ENCODE results near the gene CDK19. TPM values are rescaled to one million over a fixed set of nuclear protein-coding genes. Genes with fewer than 3 reads are reported as not detected.

CDK19 gene
- total and polyA plus RNA-seq, 3 donors from 2014 or later, result 30.7 to 50.0 (median 31.5) TPM

- H3K27me3 ChIP-seq, result no peaks in the 10 kb centered on the region
- no peaks in the 10 kb centered on the region for H3K4me1 ChIP-seq
- H3K36me3 ChIP-seq (ENCODE audit: low read depth, missing control alignments), result no peaks in the 10 kb centered on the region
- no peaks in the 10 kb centered on the region for H3K9me3 ChIP-seq
- no peak for DNase-seq
- intact Hi-C loops (cut with DNase I; ENCODE audit: low total_unique reads), result no loop called here
- 93 to 98% methylated on average over 2 of the region's 2 CpGs for WGBS, 2 donors
- no peak overlapping the region for H3K4me3 ChIP-seq
- H3K27ac ChIP-seq, result no peak overlapping the region
- TF ChIP-seq POLR2A (IDR thresholded peaks at IDR 0.05) (no peak), CTCF (IDR thresholded peaks at IDR 0.05) (no peak)
Measured at GRCh38 chr6:110708295-110708950, 106.8 kb downstream of the CDK19 start.

DNA sequence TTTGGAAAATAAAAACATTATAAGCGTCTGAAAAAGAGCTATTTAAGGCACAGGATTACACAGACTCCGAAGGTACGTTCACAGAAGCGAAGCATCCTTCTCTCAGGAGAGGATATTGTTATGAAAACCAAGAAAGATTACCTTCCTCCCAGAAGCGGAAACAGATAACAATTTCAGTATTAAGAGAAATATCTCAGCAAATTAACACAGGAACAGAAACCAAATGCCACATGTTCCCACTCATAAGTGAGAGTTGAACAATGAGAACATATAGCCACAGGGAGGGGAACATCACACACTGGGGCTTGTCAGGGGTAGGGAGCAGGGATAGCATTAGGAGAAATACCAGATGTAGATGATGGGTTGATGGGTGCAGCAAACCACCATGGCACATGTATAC, 109.7 kb downstream of the CDK19 start:
- no peak overlapping the region for H3K27ac ChIP-seq
- 84 to 87% methylated on average over 5 of the region's 5 CpGs for WGBS, 2 donors
- no peak overlapping the region for H3K4me3 ChIP-seq
- no peaks in the 10 kb centered on the region for H3K36me3 ChIP-seq (ENCODE audit: low read depth, missing control alignments)
- H3K27me3 ChIP-seq, result no peaks in the 10 kb centered on the region
- H3K9me3 ChIP-seq, result no peaks in the 10 kb centered on the region
- no peak for DNase-seq
- no peak for TF ChIP-seq CTCF (IDR thresholded peaks at IDR 0.05)
- TF ChIP-seq POLR2A (IDR thresholded peaks at IDR 0.05), result no peak
- intact Hi-C loops (cut with DNase I; ENCODE audit: low total_unique reads), result no loop called here
- H3K4me1 ChIP-seq, result no peaks in the 10 kb centered on the region

- intact Hi-C loops (cut with DNase I; ENCODE audit: low total_unique reads), result no loop called here
- Histone ChIP-seq H3K9me3 (no peaks in the 10 kb centered on the region), H3K4me3 (no peak overlapping the region), H3K36me3 (ENCODE audit: low read depth, missing control alignments) (no peaks in the 10 kb centered on the region), H3K4me1 (no peaks in the 10 kb centered on the region), H3K27me3 (no peaks in the 10 kb centered on the region), H3K27ac (no peak overlapping the region)
- no peak for DNase-seq
- TF ChIP-seq CTCF (IDR thresholded peaks at IDR 0.05), result no peak
- no peak for TF ChIP-seq POLR2A (IDR thresholded peaks at IDR 0.05)
Measured at GRCh38 chr6:110703906-110704594, 111.2 kb downstream of the CDK19 start.

DNA sequence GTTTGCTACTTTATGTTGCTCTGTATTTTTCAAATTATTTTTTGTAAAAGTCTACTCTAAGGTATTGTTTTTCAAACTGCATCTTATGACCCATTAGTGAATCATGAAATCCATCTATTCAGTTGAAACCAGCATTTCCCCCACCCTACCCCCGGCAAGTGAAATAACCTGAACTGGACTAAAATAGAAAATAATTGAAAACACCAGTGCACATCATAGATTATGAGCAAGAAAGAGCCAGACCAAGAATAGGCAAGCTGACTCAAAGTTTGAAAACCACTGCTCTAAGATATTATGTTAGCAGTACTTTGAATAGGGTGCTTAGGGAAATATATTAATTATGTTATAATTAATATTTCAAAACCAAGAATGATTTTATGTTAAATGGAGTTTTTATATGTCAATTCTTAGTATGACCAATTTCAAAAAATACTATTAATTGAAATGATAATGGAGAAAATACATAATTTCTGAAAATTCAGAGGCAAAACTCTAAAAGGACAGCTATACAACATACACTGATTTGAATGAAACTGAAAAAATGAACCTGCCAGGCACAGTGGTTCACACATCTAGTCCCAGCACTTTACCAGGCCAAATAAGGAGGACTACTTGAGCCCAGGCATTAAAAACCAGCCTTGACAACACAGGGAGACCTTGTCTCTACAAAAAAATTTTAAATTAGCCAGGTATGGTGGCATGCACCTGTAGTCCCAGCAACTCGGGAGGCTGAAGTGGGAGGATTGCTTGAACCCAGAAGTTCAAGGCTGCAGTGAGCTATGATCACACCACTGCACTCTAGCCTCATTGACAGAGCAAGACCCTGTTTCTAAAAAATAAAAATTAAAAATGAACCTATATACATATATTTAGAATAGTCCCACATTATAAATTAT, 112.0 kb downstream of the CDK19 start:
- 47 to 64% methylated on average over 2 of the region's 2 CpGs for WGBS, 2 donors
- Histone ChIP-seq H3K4me3 (no peak overlapping the region), H3K9me3 (no peaks in the 10 kb centered on the region), H3K36me3 (ENCODE audit: low read depth, missing control alignments) (no peaks in the 10 kb centered on the region), H3K4me1 (no peaks in the 10 kb centered on the region), H3K27me3 (no peaks in the 10 kb centered on the region), H3K27ac (no peak overlapping the region)
- intact Hi-C loops (cut with DNase I; ENCODE audit: low total_unique reads), result no loop called here
- no peak for DNase-seq
- TF ChIP-seq POLR2A (IDR thresholded peaks at IDR 0.05) (no peak), CTCF (IDR thresholded peaks at IDR 0.05) (no peak)

Data from testis (tissue), 3 donors.